Measurements from ENCODE around the gene GLIS1.
"Not testable (repeated sequence)": the region's sequence is repeated elsewhere in the genome, so short reads cannot be mapped to it uniquely, and the experiment has no call there.

Gene GLIS1

DNA sequence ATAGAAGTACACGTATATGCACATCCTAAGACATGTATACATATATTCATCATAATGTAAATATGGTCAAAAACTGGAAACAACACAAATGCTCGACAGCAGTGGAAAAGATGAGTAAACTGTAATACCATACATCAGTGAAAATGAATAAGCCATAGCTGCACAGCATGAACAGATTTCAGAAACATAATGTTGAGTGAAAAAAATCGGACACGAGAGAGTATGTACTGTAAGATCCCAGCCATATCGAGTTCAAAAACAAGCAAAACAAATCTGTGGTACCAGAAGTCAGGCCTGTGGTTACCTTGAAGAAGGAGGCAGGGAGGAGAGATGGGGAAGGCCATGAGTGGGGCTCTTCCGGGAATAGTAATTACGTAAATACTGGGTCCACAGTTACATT lies 90.4 kb downstream of the GLIS1 start:
- no peak for DNase-seq

DNA sequence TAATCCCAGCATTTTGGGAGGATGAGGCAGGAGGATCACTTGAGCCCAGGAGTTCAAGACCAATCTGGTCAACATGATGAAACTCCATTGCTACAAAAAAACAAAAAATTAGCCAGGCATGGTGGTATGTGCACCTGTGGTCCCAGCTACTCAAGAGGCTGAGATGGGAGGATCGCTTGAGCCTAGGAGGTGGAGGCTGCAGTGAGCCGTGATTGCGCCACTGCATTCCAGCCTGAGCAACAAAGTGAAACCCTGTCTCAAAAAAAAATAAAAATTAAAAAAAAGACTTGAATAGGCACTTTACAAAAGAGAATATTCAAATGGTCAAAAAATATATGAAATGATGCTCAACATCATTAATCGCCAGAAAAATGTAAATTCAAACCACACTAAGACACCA lies 91.0 kb downstream of the GLIS1 start:
- DNase-seq: not testable (repeated sequence)

DNA sequence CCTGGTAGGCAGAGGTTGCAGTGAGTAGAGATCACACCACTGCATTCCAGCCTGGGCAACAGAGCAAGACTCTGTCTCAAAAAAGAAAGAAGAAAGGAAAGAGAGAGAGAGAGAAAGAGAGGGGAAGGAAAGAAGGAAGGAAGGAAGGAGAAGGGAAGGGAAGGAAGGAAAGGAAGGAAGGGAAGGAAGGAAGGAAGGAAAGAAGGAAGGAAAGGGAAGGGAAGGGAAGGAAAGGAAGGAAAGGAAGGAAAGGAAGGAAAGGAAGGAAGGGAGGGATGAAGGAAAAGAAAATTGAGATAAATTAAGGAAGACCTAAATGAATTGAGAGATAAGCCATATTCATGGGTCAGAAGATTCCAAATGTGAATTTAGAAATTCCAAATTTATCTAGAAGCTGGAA lies 92.2 kb downstream of the GLIS1 start:
- DNase-seq: no peak

DNA sequence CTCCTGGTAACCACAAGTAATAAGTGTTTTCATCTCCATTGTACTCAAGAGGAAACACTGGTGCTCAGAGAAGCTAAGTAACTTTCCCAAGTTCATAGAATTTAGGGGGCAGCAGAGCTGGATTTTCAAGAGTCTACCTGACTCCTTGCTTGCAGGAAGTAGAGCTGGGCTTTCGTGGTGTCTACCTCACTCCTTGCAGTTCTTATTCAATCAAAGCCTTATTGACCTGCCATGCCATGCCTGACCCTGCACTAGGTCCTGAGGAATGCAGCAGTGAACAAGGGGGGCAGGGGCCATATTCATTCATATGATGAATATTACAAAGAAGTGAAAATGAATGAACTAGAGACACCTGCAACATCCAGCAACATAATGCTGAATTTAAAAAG lies 93.3 kb downstream of the GLIS1 start:
- DNase-seq: no peak

DNA sequence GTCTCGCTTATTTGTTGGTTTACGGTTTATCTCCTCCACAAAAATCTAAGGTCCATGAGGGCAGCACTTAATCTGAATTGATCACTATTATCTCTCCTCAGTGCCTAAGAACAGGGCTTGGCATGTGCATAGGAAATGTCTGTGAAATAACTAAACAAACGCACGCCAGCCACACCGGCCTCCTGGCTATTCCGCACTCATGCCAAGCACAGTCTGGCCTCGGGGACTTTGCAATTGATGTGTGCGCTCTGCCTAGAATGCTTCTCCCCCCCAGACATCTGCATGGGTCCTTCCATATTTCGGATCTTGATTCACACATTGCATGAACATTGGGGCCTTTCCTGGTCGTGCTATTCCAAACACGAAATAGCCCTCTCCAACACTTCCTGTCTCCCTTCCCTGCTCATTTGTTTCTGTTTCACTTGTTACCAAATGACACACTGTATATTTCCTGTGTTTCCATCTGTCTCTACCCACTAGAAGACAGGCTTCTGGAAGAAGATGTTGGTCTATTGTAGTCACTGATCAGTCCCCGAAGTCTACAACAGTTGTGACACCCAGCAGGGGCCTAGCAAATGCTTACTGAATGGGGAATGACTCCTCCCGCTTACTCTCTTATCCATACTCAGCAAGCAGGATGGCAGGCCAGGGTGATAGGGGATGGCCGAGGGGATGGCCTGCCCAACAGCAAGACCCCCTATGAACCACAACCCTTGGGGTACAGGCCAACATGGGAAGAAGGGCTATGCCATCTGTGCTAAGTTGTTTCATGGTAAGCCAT lies 93.9 kb downstream of the GLIS1 start:
- no peak for DNase-seq

DNA sequence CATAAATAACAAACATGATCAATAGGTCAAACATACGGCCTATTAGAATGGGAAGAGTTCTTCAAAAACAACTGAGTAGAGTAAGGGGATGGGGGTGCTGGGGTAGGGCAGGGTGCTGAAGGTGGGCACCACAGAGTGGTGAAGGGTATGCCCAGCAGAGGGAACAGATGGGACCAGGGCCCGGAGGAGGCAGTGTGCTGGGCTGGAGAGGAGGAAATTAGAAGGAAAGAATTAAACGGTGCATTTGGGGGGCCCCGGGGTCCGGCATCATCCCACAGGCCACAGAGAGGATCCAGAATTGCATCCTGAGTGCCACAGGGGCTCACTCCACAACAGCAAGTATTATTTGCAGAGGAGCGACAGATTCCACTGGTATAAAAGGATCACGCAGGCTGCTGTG lies 94.5 kb downstream of the GLIS1 start:
- DNase-seq: no peak

DNA sequence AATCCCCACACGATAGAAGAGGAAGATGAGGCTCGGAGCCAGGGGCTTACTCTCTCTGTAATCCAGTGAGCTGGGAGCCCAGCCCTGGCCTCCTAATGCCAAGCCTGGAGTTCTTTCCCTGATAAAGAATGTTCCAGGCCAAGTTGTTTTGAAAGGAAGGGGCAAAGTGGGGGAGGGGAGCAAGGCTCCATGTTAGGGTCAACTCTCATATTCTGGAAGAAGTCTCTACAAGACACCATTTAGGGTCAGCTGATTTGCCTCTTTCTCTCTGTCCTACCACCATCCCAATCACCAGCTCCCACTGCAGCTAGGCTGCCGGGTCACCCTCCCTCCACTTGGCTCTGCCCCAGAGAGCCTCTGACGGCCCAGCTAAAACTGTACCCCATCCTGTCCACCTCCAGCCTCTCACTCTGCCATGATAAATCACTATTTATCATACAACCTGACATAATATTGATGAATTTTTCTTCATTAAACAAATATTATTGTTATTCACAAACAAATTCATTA lies 95.0 kb downstream of the GLIS1 start:
- DNase-seq: no peak

DNA sequence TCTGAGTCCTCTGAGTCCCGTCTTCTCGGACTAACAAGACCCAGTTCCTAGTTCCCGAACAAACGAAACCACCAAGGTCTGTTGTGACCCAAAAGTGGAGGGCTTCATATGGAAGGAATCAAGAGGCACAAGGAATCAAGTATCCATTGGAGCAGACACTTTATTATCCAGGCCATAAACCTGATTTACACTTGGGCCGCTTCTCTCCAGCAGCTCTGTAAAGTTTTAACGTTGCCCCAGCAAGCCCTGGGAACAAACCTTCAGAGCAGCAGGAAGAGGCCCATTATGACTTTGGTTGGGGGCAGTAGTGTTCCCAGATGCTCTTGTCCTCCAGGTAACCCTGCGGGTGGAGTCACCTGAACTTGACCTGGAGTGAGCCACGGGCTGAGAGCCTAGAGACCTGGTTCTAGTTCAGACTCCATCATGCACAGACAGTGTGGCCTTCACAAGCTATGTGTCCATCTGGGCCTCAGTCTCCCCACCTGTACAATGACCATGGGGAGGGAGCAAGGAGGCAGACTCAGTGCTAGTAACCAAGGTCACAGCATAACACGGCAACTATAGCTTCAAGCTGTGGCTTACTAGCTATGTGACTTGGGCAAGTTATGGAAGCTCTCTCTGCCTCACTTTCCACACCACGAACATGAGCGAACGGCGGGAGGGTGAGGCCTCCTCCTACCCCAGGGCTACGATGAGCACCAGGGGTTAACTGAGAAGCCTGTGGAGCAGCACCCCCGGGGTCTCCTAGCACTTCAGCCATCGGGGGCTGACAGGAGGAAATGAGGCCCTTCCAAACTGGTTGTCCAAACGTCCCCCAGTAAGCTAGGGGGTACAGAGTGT lies 95.7 kb downstream of the GLIS1 start:
- no peak for DNase-seq

DNA sequence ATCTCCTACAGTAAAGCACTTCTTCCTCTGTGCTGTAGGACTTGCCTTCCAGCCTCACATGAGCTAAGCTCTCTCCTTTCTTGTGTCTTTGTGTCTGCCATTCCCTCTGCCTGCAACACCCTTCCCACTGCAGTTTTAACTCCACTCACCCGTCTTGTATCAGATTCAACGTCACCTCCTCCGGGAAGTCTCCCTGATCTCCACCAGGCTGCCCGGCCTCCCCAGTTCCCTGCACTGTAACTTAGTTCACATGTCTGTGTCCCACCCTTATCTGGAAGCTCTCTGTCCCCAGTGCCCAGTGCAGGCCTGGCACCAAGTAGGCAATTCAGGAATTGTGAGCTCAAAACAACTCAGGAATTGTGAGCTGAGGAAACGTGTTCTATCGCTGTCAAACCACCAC lies 96.4 kb downstream of the GLIS1 start:
- DNase-seq: no peak

DNA sequence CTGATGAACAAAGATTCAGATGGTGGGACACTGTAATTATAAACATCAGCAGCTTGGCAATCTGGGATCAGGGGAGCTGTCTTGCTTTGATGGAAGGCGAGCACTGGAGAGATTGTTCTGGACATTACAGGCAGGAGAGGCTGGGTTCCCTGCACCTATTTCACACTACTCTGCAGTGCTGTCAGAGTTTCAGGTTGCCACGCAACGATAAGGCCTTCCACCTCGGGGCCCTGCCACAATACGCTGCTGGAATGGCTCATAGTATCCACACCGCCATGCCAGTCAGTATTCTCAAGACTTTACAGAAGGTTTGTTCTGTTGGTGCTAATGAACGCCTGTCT lies 96.8 kb downstream of the GLIS1 start:
- no peak for DNase-seq

DNA sequence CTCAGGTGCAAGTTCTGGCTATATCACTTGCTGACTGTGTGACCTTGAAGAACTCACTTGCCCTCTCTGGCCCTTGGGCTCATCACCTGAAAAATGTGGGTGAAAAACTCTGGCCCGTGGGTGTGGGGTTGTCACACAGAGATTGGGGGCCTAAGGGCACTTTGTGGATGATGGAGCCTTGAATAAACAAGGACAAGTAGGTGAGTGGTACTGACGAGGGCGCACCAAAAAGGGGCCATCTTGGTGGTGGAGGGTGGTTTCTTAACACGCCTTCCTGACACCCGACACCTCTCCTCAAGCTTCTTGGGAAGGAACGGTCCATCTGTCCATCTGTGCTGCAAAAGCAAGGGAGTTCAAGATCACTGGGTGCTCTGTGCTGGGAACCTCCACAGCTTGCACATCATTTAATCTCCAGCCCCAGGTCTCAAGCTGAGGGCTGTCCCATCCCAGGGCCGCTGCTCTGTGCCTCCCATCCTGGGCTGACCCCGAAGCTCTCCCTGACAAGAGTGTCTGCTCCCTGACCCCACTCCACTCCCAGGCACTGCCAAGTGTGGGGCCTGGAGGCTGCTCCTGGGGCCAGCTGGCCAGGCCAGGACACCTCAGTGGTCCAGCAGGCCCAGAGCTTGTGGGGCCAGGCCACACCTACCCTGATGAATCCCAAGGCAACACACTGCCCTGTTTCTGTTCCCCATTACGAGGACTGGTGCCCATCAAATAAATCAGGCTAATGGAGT lies 97.3 kb downstream of the GLIS1 start:
- no peak for DNase-seq

DNA sequence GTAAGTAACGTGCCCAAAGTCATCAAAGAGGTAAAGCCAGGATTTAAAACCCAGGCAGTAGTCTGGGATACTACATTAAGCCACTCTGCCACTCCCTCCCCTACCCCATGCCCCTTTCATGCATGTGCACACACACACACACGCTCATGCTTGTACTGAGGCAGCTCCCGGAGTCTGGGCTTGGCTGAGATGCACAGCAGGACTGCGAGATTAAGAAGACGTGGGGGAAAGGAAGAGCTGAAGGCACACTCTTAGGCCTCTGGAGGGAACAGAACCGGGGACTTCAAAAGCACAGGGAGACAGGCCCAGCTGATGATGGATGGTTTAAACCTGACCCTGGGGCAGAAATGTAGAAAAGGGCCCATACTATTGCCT lies 98.3 kb downstream of the GLIS1 start:
- DNase-seq: no peak

DNA sequence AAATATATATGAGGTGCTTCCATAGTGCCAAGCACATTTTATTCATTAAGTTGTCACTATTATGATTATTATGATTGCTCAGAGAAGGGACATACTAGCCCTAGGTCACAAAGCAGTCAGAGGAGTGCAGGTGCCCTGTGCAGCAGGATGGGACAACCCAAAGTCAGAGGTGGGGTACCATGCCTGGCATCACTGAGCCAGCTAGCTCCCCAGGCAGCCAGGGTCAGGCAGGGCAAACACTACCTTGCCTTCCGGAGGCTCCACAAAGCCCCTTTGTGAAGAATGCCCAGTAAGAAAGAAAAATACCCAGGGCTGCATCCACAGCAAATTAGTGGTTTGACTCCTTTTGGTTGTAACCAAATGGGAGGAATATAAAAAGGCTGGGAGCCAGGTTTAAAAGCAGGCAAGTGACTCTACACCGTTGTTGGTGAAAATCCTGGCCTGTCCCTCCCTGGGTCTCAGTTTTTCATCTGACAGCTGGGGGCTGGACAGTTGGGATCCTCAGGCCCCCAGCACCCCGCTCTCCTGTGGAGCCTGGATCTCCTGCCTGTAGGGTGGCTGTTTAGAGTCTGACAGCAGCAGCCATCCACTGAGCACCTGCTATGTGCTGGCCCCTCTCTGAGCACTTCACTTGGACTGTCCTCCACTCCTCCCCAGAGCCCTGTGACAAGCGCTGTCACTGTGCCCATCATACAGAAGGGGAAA lies 98.8 kb downstream of the GLIS1 start:
- no peak for DNase-seq

DNA sequence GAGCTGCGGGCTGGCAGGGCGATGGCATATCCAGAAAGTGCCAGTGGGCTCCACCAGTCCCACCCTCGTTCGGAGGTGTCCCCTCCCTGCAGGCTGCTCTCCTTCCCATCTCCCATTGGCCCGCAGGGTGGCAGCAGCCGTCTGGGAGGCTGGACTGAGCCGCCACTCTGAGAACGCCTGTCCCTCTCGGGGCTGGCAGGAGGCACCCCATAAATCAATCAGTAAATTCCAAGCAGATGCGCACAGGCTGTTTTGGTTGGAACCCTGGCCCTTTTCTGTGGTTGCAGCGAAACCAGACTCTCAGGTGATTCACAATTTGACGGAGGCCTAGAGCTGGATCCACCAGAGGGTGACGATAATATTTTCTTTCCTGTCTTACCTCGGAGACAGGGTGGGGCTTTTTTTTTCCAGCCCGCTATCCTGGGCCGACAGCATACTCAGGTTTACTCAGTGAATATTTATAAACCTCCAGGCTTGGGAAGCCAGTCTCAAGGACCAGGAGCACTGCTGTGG lies 99.7 kb downstream of the GLIS1 start:
- no peak for DNase-seq

DNA sequence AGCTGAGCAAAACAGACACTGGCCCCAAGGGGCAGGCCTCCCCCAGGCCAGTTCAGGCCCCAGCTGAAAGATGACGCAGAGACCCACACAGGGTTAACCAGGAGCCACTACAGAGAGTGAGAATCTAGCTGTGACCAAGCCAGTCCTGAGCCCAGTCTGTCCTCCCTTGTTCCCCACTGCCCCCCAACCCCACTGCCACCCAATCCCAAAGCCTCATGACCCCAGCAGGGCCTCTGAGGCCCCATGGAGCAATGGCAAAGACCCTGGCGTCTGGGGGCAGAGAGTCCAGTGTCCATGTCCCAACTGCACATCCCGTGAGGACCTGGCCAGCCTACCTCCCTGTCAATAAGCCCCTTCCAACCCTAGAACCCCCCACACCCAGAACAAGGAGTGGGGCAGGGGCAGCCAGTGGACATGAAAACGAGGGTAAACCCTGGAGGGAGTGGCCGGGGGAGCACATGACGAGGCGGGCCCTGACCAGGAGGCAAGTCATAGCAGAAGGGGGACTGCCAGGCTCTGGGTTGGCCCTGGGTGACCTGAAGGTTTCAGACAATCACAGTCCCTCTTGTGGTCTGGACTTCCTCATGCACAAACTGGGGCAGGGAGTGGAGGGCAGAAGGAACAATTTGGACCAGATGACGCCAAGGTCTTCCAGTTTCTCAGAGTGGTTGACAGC lies 100.5 kb downstream of the GLIS1 start:
- DNase-seq: no peak

DNA sequence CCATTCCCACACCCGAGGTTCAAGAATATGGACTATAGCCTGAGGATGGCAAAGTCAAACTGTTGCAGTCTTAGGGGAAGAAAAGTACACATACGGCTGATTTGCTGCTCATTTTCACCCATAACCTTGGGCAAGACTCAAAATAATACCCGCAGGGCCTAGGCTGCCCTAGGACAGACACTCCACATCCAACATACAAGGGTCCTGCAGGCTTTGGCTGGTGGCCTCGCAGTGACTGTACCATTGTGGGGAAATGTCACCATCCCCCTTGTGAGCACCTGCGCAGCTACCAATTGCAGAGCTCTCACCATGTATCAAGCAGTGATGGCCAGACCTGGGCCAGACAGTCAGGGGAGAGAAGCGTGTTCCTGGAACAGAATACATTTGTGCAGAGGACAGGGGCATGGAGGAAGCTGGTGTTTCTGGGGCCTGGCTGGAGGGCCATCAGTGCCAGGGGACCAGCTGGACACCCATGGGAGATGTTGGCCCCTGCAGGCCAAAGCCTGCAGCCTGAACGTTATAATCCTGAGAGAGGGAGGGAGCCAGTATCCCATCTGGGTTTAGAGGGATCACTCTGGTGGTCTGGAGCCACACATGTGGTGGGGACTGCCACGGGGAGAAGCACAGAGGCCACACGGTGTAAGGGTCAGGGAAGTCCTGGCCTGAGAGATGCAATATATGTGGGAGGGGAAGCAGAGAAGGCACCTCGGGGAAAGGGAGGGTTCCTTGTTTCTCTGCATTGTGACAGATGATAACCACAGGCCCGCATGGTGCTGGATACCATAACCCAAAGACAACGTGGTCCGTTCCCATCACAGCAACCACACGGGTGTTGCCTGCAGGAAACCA lies 101.2 kb downstream of the GLIS1 start:
- DNase-seq: no peak

DNA sequence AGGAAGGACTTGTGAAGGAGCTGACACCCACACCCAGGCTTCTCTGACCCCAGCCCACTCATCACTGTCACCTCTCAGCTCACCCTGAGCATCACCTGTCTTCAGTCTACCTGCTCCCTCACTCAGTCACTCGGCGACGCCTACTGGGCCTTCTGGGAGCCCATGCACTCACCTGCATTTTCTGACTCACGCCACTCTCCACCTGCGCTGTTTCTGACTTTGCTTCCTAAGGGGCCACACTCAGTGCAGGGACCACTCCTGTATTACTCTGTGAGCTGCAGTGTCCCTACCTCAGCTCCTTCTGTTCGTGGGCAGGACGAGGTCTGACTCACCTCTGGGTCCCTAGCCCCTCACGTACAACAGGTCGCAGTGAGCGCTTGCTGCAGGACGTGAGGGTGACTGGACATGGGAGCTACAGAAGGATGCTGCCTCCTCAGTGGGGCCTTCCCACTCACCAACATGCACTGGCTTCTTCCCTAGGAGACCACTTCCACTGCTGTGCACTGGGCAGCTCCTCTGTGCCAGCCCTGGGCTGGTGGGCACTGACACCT lies 102.3 kb downstream of the GLIS1 start:
- no peak for DNase-seq

DNA sequence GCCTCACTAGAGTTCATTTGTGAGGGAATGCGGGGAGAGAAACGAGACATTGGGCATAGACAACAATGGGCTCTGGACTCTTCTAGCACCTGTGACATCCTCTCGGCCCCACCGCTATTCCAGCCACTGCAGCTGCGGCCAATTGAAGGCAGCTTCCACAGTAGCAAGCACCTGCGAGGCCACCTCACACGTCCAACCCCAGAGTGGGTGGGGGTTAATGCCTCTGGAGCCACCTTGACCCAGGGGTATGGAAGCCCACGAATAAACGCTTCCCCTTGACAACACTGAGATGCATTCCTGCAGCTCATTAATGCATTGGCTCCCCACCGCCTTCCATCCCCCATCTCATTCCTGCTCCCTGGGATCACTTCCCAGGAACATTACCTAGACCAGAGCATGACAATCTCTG lies 104.4 kb downstream of the GLIS1 start:
- DNase-seq: no peak

DNA sequence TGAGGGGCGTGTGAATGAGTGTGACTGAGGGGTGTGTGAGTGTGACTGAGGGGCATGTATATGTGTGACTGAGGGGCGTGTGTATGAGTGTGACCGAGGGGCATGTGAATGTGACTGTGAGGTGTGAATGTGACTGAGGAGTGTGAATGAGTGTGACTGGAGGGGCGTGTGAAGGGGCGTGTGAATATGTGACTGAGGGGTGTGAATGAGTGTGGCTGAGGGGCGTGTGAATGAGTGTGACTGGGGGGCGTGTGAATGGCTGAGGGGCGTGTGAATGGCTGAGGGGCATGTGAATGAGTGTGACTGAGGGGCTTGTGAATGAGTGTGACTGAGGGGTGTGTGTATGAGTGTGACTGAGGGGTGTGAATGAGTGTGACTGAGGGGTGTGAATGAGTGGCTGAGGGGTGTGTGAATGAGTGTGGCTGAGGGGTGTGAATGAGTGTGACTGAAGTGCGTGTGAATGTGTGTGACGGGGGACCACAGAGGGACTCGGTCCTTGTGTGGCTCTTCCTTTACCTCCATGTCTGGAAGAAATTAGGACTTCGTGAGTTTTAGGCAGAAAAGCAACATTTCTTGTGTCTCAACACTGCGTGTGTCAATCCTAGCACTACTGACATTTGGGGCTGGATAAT lies 105.8 kb downstream of the GLIS1 start:
- DNase-seq: no peak

DNA sequence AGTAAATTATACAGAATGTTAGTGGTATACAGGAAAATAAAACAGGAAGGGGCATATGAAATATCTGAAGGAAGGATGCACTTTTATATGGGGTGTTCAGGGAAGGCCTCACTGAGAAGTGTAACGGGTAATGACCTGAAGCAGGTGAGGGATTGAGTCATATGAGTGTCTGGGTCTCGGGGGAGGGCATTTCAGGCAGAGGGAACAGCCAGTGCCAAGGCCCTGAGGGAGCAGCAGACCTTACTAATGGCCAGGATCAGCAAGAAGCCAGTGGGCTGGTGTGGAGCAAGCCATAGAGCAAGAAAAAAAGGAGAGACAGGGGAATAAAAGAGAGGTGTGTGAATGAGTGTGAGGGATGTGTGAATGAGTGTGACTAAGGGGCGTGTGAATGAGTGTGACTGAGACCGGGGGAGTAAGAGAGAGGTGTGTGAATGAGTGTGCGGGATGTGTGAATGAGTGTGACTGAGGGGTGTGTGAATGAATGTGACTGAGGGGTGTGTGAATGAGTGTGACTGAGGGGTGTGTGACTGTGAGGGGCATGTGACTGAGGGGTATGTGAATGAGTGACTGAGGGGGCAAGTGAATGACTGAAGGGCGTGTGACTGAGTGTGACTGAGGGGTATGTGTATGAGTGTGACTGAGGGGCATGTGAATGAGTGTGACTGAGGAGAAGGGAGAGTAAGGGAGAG lies 107.2 kb downstream of the GLIS1 start:
- DNase-seq: no peak
